Measurements from ENCODE around the gene MRPL32.

Gene MRPL32

GRCh38 chr7:42982604-42983115, 50.5 kb downstream of the MRPL32 start:
- H4K20me1 ChIP-seq, result no peaks in the 10 kb centered on the region
- no peak overlapping the region for H3K4me3 ChIP-seq
- no peak overlapping the region for H3K27ac ChIP-seq
- H3K4me1 ChIP-seq, result no peaks in the 10 kb centered on the region
- no peaks in the 10 kb centered on the region for H3K27me3 ChIP-seq
- TF ChIP-seq Cebpa-rat (IDR thresholded peaks at IDR 0.05), result no peak
- H3K4me2 ChIP-seq, result no peak overlapping the region
- H3K9me3 ChIP-seq, result peaks cover 26% of the 10 kb centered on the region
- H3K9ac ChIP-seq, result no peak overlapping the region
- H3K36me3 ChIP-seq, result no peaks in the 10 kb centered on the region

GRCh38 chr7:42984137-42984536, 52.0 kb downstream of the MRPL32 start:
- H3K4me2 ChIP-seq, result no peak overlapping the region
- H3K27ac ChIP-seq, result no peak overlapping the region
- H3K36me3 ChIP-seq, result no peaks in the 10 kb centered on the region
- no peak overlapping the region for H3K4me3 ChIP-seq
- no peaks in the 10 kb centered on the region for H3K27me3 ChIP-seq
- no peaks in the 10 kb centered on the region for H3K4me1 ChIP-seq
- TF ChIP-seq Cebpa-rat (IDR thresholded peaks at IDR 0.05), result no peak
- H3K9ac ChIP-seq, result no peak overlapping the region
- no peaks in the 10 kb centered on the region for H4K20me1 ChIP-seq
- H3K9me3 ChIP-seq, result peaks cover 26% of the 10 kb centered on the region

GRCh38 chr7:42986213-42986612, 54.0 kb downstream of the MRPL32 start:
- H3K36me3 ChIP-seq, result no peaks in the 10 kb centered on the region
- H3K4me1 ChIP-seq, result no peaks in the 10 kb centered on the region
- H3K9me3 ChIP-seq, result peaks cover 26% of the 10 kb centered on the region
- H3K27me3 ChIP-seq, result no peaks in the 10 kb centered on the region
- H3K4me2 ChIP-seq, result no peak overlapping the region
- no peaks in the 10 kb centered on the region for H4K20me1 ChIP-seq
- H3K27ac ChIP-seq, result no peak overlapping the region
- no peak for TF ChIP-seq Cebpa-rat (IDR thresholded peaks at IDR 0.05)
- H3K9ac ChIP-seq, result no peak overlapping the region
- no peak overlapping the region for H3K4me3 ChIP-seq

- Histone ChIP-seq H3K4me1 (peaks cover 1% of the 10 kb centered on the region), H3K9ac (no peak overlapping the region), H3K27ac (no peak overlapping the region), H3K4me3 (no peak overlapping the region), H4K20me1 (no peaks in the 10 kb centered on the region), H3K4me2 (no peak overlapping the region), H3K9me3 (peaks cover 26% of the 10 kb centered on the region), H3K36me3 (no peaks in the 10 kb centered on the region), H3K27me3 (no peaks in the 10 kb centered on the region)
- no peak for TF ChIP-seq Cebpa-rat (IDR thresholded peaks at IDR 0.05)
Observed at GRCh38 chr7:42986781-42987248, 54.6 kb downstream of the MRPL32 start.

Data from BLaER1 (cell line).